Spleen (tissue), 7 donors: Measurements from ENCODE around the gene COL5A2.

ENCODE experiments used
- CTCF ChIP-seq, 11 experiments: fragments of 200-600 bp in 7 of 11; fragments of 450-650 bp in 4 of 11; sonication (generic) in 4 of 11; IDR thresholded peaks in 8 of 11; conservative IDR thresholded peaks in 3 of 11; 1 replicate in 7 of 11; 2 replicates in 4 of 11; pipeline versions ENCODE4 v1.4.0 to v1.8.0; 2016 to 2021; ENCODE audit warnings: antibody characterized with exemption in 11 of 11, inconsistent platforms in 4 of 11, mild to moderate bottlenecking in 1 of 11
- POLR2A ChIP-seq, 3 donors: fragments of 450-650 bp; IDR thresholded peaks; one replicate each; pipeline ENCODE4 v1.5.1; 2017; ENCODE audit warnings: antibody characterized with exemption in 3 of 3, mild to moderate bottlenecking in 1 of 3
- donor health status: DM: no; HTN: no; CAD: no; lungs with moderate emphysema.
- donor health status: DM: no; HTN: no; CAD: no.
- donor health status: DM: no; HTN: no; CAD: no.

GRCh38 chr2:189082376-189082975, 97.1 kb downstream of the COL5A2 start:
- no peak for TF ChIP-seq POLR2A (IDR thresholded peaks at IDR 0.05)
- no peak for TF ChIP-seq CTCF (IDR thresholded peaks at IDR 0.05 in 8 of 11, conservative IDR thresholded peaks at IDR 0.05 in 3 of 11)
